Naive thymus-derived CD4-positive, alpha-beta T cell (primary cell): ENCODE measurements around the gene EPHB4. TPM values are rescaled to one million over a fixed set of nuclear protein-coding genes. Genes with fewer than 3 reads are reported as not detected.
"Not testable (repeated sequence)": the region's sequence is repeated elsewhere in the genome, so short reads cannot be mapped to it uniquely, and the experiment has no call there.

Experiments used
- ATAC-seq: fragments of 150-1000 bp; cut with Tn5 transposase; 2 replicates; pipeline ENCODE4 v1.10.0; 2021; ENCODE audit warnings: mild to moderate bottlenecking, moderate library complexity
- CTCF ChIA-PET: fragments of 350-600 bp; sonication (Branson Sonifier 250); formaldehyde crosslinking; loops from one replicate; lab custom pipeline; 2021; ENCODE audit warnings: antibody characterized with exemption; lab: Charles Lee
- POLR2A ChIA-PET: fragments of 350-600 bp; sonication (Branson Sonifier 250); formaldehyde crosslinking; loops from one replicate; lab custom pipeline; 2021; ENCODE audit warnings: antibody characterized with exemption, inconsistent platforms; lab: Charles Lee
- DNase-seq, 9 donors: peaks; one replicate each; pipeline versions ENCODE4 v3.0.0 to v3.0.0-alpha.2; 2020 to 2022; ENCODE audit warnings: mixed read lengths in 1 of 9
- H3K27ac ChIP-seq: one replicate; pipeline ENCODE4 v1.7.0; 2013; ENCODE audit warnings: mild to moderate bottlenecking, low read depth, low read length, moderate library complexity
- H3K27me3 ChIP-seq, 2 donors: one replicate each; pipeline ENCODE4 v1.7.0; 2013; ENCODE audit warnings: low read length in 2 of 2, mild to moderate bottlenecking in 2 of 2, moderate library complexity in 2 of 2; ENCODE audit not compliant: control insufficient read depth in 2 of 2, insufficient read depth in 2 of 2
- H3K36me3 ChIP-seq, 3 experiments: 1 replicate in 2 of 3; 2 replicates in 1 of 3; pipeline ENCODE4 v1.7.0; 2013; ENCODE audit warnings: low read length in 3 of 3, mild to moderate bottlenecking in 3 of 3, moderate library complexity in 1 of 3; ENCODE audit not compliant: insufficient read depth in 3 of 3, control insufficient read depth in 2 of 3
- H3K4me1 ChIP-seq, 2 donors: one replicate each; pipeline ENCODE4 v1.7.0; 2013; ENCODE audit warnings: low read length in 2 of 2, mild to moderate bottlenecking in 2 of 2, moderate library complexity in 1 of 2; ENCODE audit not compliant: control insufficient read depth in 2 of 2, insufficient read depth in 2 of 2
- H3K4me3 ChIP-seq: 2 replicates; pipeline ENCODE4 v1.7.0; 2013; ENCODE audit warnings: mild to moderate bottlenecking, low read length
- H3K9me3 ChIP-seq, 3 experiments: 1 replicate in 2 of 3; 2 replicates in 1 of 3; pipeline ENCODE4 v1.7.0; 2013; ENCODE audit warnings: low read length in 3 of 3; ENCODE audit not compliant: control insufficient read depth in 2 of 3
- H3K27ac Mint-ChIP-seq, 9 donors: one replicate each; pipeline ENCODE4 v1.8.0; 2020 to 2022; ENCODE audit warnings: mixed read lengths in 9 of 9, mild to moderate bottlenecking in 8 of 9, moderate library complexity in 5 of 9, inconsistent platforms in 2 of 9
- H3K27me3 Mint-ChIP-seq, 5 donors: one replicate each; pipeline ENCODE4 v1.8.0; 2021 to 2022; ENCODE audit warnings: mixed read lengths in 5 of 5, mild to moderate bottlenecking in 1 of 5
- H3K36me3 Mint-ChIP-seq, 5 donors: one replicate each; pipeline ENCODE4 v1.8.0; 2020 to 2022; ENCODE audit warnings: mixed read lengths in 5 of 5, mild to moderate bottlenecking in 3 of 5, inconsistent platforms in 1 of 5
- H3K4me1 Mint-ChIP-seq, 7 donors: one replicate each; pipeline ENCODE4 v1.8.0; 2020 to 2022; ENCODE audit warnings: mixed read lengths in 7 of 7, mild to moderate bottlenecking in 3 of 7, inconsistent platforms in 1 of 7
- H3K4me3 Mint-ChIP-seq, 10 donors: one replicate each; pipeline ENCODE4 v1.8.0; 2020 to 2022; ENCODE audit warnings: mild to moderate bottlenecking in 10 of 10, mixed read lengths in 10 of 10, moderate library complexity in 6 of 10, inconsistent platforms in 2 of 10
- H3K9me3 Mint-ChIP-seq, 11 donors: one replicate each; pipeline ENCODE4 v1.8.0; 2020 to 2022; ENCODE audit warnings: mixed read lengths in 11 of 11, mild to moderate bottlenecking in 4 of 11, inconsistent platforms in 1 of 11, moderate library complexity in 1 of 11
- intact Hi-C, 2 donors: fragments of 100-400 bp; cut with micrococcal nuclease; formaldehyde crosslinking; loops; one replicate each; pipeline ENCODE4 v1.15.1; 2023
- polyA plus RNA-seq, 2 donors: library from polyadenylated mRNA; unstranded; fragments of 300-500 nt; fragmentation: Illumina TruSeq; gene quantifications; one replicate each; pipeline ENCODE4 v1.2.3, GENCODE V29; 2021
- total RNA-seq, 6 experiments: library from RNA in 5 of 6; stranded (reverse) in 5 of 6; gene quantifications; 1 replicate in 5 of 6; 2 replicates in 1 of 6; pipeline ENCODE4 v1.2.3 and lab custom pipeline; 2021 to 2026

Gene EPHB4
- total and polyA plus RNA-seq, 7 experiments from 2014 or later = 0.23 to 13.2 (median 7.3) TPM; not detected in 1

- Histone ChIP-seq H3K27ac (no peak overlapping the region), H3K4me3 (no peak overlapping the region), H3K36me3 (no peaks in the 10 kb centered on the region), H3K4me1 (no peaks in the 10 kb centered on the region), H3K27me3 (no peaks in the 10 kb centered on the region), H3K9me3 (no peaks in the 10 kb centered on the region)
- no peaks in the 10 kb centered on the region for H3K36me3 Mint-ChIP-seq
- intact Hi-C loops = no loop called here
- H3K4me3 Mint-ChIP-seq = no peak overlapping the region
- ChIA-PET CTCF (no interaction called here), POLR2A (no interaction called here)
- ATAC-seq = no peak
- peak overlapping the region in 1 of 9 donors; percentile 23 for H3K27ac Mint-ChIP-seq
- H3K27me3 Mint-ChIP-seq = peaks cover 0 to 25% (median 5%) of the 10 kb centered on the region in 5 donors
- peaks cover 0 to 2% (median 0%) of the 10 kb centered on the region in 11 donors for H3K9me3 Mint-ChIP-seq
- H3K4me1 Mint-ChIP-seq = no peaks in the 10 kb centered on the region
- DNase-seq = no peak
These were observed 58.5 kb downstream of the EPHB4 start for GRCh38 chr7:100768784-100769183.

GRCh38 chr7:100765250-100765649 is 62.1 kb downstream of the EPHB4 start:
- no peak for ATAC-seq
- H3K4me3 ChIP-seq = no peak overlapping the region
- no peaks in the 10 kb centered on the region for H3K4me1 Mint-ChIP-seq
- peaks cover 0 to 2% (median 0%) of the 10 kb centered on the region in 11 donors for H3K9me3 Mint-ChIP-seq
- H3K4me1 ChIP-seq = no peaks in the 10 kb centered on the region
- no peaks in the 10 kb centered on the region for H3K27me3 ChIP-seq
- no peaks in the 10 kb centered on the region for H3K9me3 ChIP-seq
- ChIA-PET POLR2A (no interaction called here), CTCF (no interaction called here)
- H3K27ac ChIP-seq = no peak overlapping the region
- no peaks in the 10 kb centered on the region for H3K36me3 ChIP-seq
- peaks cover 0 to 19% (median 5%) of the 10 kb centered on the region in 5 donors for H3K27me3 Mint-ChIP-seq
- no peak overlapping the region for H3K27ac Mint-ChIP-seq
- H3K36me3 Mint-ChIP-seq = no peaks in the 10 kb centered on the region
- no peak for DNase-seq
- intact Hi-C loops = no loop called here
- H3K4me3 Mint-ChIP-seq = no peak overlapping the region

DNA sequence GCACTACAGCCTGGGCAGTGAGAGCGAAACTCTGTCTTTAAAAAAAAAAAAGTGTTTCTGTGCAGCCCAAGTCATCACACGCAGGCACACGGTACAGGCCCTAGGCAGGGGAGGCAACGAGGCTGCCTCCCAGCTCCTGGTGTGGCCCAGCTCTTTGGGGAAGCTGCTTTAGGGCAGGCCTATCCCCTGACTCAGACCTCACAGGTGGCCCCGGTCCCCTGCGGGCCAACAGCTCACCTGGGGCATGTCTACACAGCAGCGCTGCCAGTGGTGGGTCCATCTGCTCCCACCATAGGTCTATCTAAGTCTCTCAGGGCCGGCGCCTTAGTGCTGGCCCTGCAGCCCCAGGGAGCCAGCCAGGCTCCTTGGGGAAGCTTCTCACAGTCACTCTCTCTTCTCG is 62.5 kb downstream of the EPHB4 start:
- POLR2A ChIA-PET = no interaction called here
- no peaks in the 10 kb centered on the region for H3K36me3 Mint-ChIP-seq
- H3K27me3 ChIP-seq = no peaks in the 10 kb centered on the region
- H3K36me3 ChIP-seq = no peaks in the 10 kb centered on the region
- DNase-seq (no peak), ATAC-seq (no peak)
- H3K4me3 Mint-ChIP-seq = no peak overlapping the region
- no peak overlapping the region for H3K4me3 ChIP-seq
- intact Hi-C loops = no loop called here
- no peaks in the 10 kb centered on the region for H3K9me3 ChIP-seq
- no peak overlapping the region for H3K27ac ChIP-seq
- no peak overlapping the region for H3K27ac Mint-ChIP-seq
- CTCF ChIA-PET = no interaction called here
- no peaks in the 10 kb centered on the region for H3K4me1 ChIP-seq
- H3K4me1 Mint-ChIP-seq = no peaks in the 10 kb centered on the region
- peaks cover 0 to 2% (median 0%) of the 10 kb centered on the region in 11 donors for H3K9me3 Mint-ChIP-seq
- H3K27me3 Mint-ChIP-seq = peaks cover 0 to 19% (median 5%) of the 10 kb centered on the region in 5 donors

- ChIA-PET CTCF (no interaction called here), POLR2A (no interaction called here)
- Mint-ChIP-seq H3K36me3 (no peaks in the 10 kb centered on the region), H3K4me1 (no peaks in the 10 kb centered on the region), H3K4me3 (no peak overlapping the region), H3K27me3 (peaks cover 0 to 16% (median 5%) of the 10 kb centered on the region in 5 donors), H3K27ac (no peak overlapping the region), H3K9me3 (no peaks in the 10 kb centered on the region)
- DNase-seq (no peak), ATAC-seq (no peak)
- Histone ChIP-seq H3K9me3 (no peaks in the 10 kb centered on the region), H3K36me3 (no peaks in the 10 kb centered on the region), H3K4me1 (no peaks in the 10 kb centered on the region), H3K4me3 (no peak overlapping the region), H3K27ac (no peak overlapping the region), H3K27me3 (no peaks in the 10 kb centered on the region)
- intact Hi-C loops = no loop called here
These were observed 63.7 kb downstream of the EPHB4 start for GRCh38 chr7:100763556-100764140.

GRCh38 chr7:100762841-100763240 is 64.5 kb downstream of the EPHB4 start:
- H3K27me3 ChIP-seq, DNase-seq, intact Hi-C loops, H3K36me3 ChIP-seq, H3K4me1 Mint-ChIP-seq, CTCF ChIA-PET, H3K4me3 Mint-ChIP-seq, POLR2A ChIA-PET, H3K27ac ChIP-seq, H3K4me1 ChIP-seq, ATAC-seq, H3K9me3 ChIP-seq, H3K36me3 Mint-ChIP-seq, H3K4me3 ChIP-seq, H3K9me3 Mint-ChIP-seq, H3K27ac Mint-ChIP-seq: not testable (repeated sequence)
- H3K27me3 Mint-ChIP-seq = peaks cover 0 to 11% (median 2%) of the 10 kb centered on the region in 5 donors

DNA sequence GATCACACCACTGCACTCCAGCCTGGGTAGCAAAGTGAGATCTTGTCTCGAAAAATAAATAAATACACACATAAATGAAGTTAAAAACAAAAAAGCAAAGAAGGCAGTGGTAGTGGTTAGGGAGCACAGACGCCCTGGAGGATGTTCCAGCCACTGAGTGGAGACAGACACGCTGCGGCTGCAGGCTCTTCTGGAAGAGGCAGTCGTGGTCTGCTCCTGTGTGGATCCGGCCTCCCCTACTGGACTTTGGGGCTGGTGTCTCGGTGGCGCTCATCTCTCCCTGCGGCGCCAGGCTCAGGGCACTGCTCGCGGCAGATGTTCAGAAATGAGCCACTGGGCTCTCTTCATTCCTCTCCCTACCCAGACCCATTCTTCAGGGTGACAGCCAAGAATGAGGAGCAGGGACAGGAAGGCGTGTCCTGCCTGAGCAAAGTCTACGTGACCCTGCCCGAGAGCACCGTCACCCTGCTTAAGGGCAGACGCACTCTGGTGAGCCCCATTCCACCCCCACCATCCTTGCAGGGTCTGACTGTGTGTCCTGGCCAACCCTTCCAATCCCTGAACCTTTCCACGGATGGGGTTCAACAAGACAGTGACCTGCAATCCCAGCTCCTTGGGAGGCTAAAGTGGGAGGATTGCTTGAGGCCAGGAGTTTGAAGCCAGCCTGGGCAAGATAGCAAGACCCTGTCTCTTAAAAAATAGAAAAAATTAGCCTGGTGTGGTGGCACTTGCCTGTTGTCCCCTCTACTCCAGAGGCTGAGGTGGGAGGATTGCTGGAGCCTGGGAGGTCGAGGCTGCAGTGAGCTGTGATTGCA is 67.8 kb downstream of the EPHB4 start:
- intact Hi-C loops = no loop called here
- no peaks in the 10 kb centered on the region for H3K27me3 ChIP-seq
- no peak for ATAC-seq
- no peak for DNase-seq
- no peaks in the 10 kb centered on the region for H3K36me3 ChIP-seq
- H3K4me1 Mint-ChIP-seq = no peaks in the 10 kb centered on the region
- H3K4me3 Mint-ChIP-seq = no peak overlapping the region
- ChIA-PET POLR2A (interaction anchor here (0.6 kb wide), 1 partner anchor 14 kb away, joined by 3 read pairs; no protein-coding TSS in a partner anchor), CTCF (no interaction called here)
- H3K27ac ChIP-seq = no peak overlapping the region
- H3K4me1 ChIP-seq = no peaks in the 10 kb centered on the region
- no peaks in the 10 kb centered on the region for H3K9me3 ChIP-seq
- H3K27ac Mint-ChIP-seq = no peak overlapping the region
- no peaks in the 10 kb centered on the region for H3K36me3 Mint-ChIP-seq
- H3K27me3 Mint-ChIP-seq = no peaks in the 10 kb centered on the region
- H3K9me3 Mint-ChIP-seq = no peaks in the 10 kb centered on the region
- H3K4me3 ChIP-seq = no peak overlapping the region
